ENCODE measurements around the gene QSOX1.

QSOX1 gene

GRCh38 chr1:180238675-180239074 lies 84.0 kb downstream of the QSOX1 start:
- no peak for DNase-seq

GRCh38 chr1:180239145-180240096 lies 84.8 kb downstream of the QSOX1 start:
- no peak for DNase-seq

- DNase-seq, result no peak
Measured at GRCh38 chr1:180241716-180242544, 87.3 kb downstream of the QSOX1 start.

- no peak for DNase-seq
Measured at GRCh38 chr1:180243517-180244221, 89.0 kb downstream of the QSOX1 start.

GRCh38 chr1:180244840-180245239 lies 90.2 kb downstream of the QSOX1 start:
- no peak for DNase-seq

GRCh38 chr1:180246579-180246978 lies 91.9 kb downstream of the QSOX1 start:
- DNase-seq, result no peak

- no peak for DNase-seq
Measured at GRCh38 chr1:180247061-180247460, 92.4 kb downstream of the QSOX1 start.

- DNase-seq, result no peak
Measured at GRCh38 chr1:180247580-180247979, 92.9 kb downstream of the QSOX1 start.

- no peak for DNase-seq
Measured at GRCh38 chr1:180248176-180248575, 93.5 kb downstream of the QSOX1 start.

GRCh38 chr1:180248731-180249681 lies 94.3 kb downstream of the QSOX1 start:
- peak; percentile 41 for DNase-seq

- no peak for DNase-seq
Measured at GRCh38 chr1:180249725-180250498, 95.2 kb downstream of the QSOX1 start.

- DNase-seq, result no peak
Measured at GRCh38 chr1:180250499-180250770, 95.8 kb downstream of the QSOX1 start.

- DNase-seq, result no peak
Measured at GRCh38 chr1:180250883-180251509, 96.3 kb downstream of the QSOX1 start.

- no peak for DNase-seq
Measured at GRCh38 chr1:180251526-180252305, 97.0 kb downstream of the QSOX1 start.

GRCh38 chr1:180252638-180253536 lies 98.2 kb downstream of the QSOX1 start:
- peak; percentile 87 for DNase-seq
